KMS-11 (cell line): ENCODE data around the gene SLC38A5.
"Not testable (repeated sequence)": the region's sequence is repeated elsewhere in the genome, so short reads cannot be mapped to it uniquely, and the experiment has no call there.

Source experiments
- H2AFZ ChIP-seq: fragments of 200-600 bp; sonication (generic); 2 replicates; pipeline ENCODE4 v1.6.1; 2016; ENCODE audit warnings: antibody characterized with exemption, mixed run types, low read depth
- H3K27ac ChIP-seq: fragments of 200-600 bp; sonication (generic); 2 replicates; pipeline ENCODE4 v1.6.1; 2016; ENCODE audit warnings: mild to moderate bottlenecking, mixed run types
- H3K27me3 ChIP-seq: fragments of 200-600 bp; sonication (generic); 2 replicates; pipeline ENCODE4 v1.6.1; 2017; ENCODE audit warnings: mild to moderate bottlenecking, low read depth, mixed run types, moderate library complexity; ENCODE audit not compliant: insufficient read depth
- H3K36me3 ChIP-seq: fragments of 200-600 bp; sonication (generic); 2 replicates; pipeline ENCODE4 v1.6.1; 2017; ENCODE audit warnings: mild to moderate bottlenecking, mixed run types; ENCODE audit not compliant: insufficient read depth
- H3K4me1 ChIP-seq: fragments of 200-600 bp; sonication (generic); 2 replicates; pipeline ENCODE4 v1.6.1; 2016; ENCODE audit warnings: mild to moderate bottlenecking, low read depth, mixed run types; ENCODE audit not compliant: poor library complexity, severe bottlenecking
- H3K4me2 ChIP-seq: fragments of 200-600 bp; sonication (generic); 2 replicates; pipeline ENCODE4 v1.7.0; 2016; ENCODE audit warnings: mild to moderate bottlenecking, mixed run types
- H3K4me3 ChIP-seq: fragments of 200-600 bp; sonication (generic); IDR thresholded peaks from 2 replicates; pipeline ENCODE4 v1.6.1; 2017; ENCODE audit warnings: low read depth, low read length, mixed read lengths; ENCODE audit not compliant: insufficient read depth
- H3K79me2 ChIP-seq: fragments of 200-600 bp; sonication (generic); 2 replicates; pipeline ENCODE4 v1.6.1; 2016; ENCODE audit warnings: low read depth, mixed run types; ENCODE audit not compliant: insufficient read depth
- H3K9ac ChIP-seq: fragments of 200-600 bp; sonication (generic); 2 replicates; pipeline ENCODE4 v1.6.1; 2016; ENCODE audit warnings: mild to moderate bottlenecking, mixed run types
- H4K20me1 ChIP-seq: fragments of 200-600 bp; sonication (generic); 2 replicates; pipeline ENCODE4 v1.6.1; 2016; ENCODE audit warnings: mild to moderate bottlenecking, mixed run types; ENCODE audit not compliant: insufficient read depth
- TF ChIP-seq, protein P1 (sequence below): fragments of 200-600 bp; sonication (generic); conservative IDR thresholded peaks from 2 replicates; pipeline ENCODE4 v1.6.1; 2017; ENCODE audit warnings: low read depth, mild to moderate bottlenecking, antibody characterized with exemption, low read length, moderate library complexity, mixed read lengths

SLC38A5 gene

DNA sequence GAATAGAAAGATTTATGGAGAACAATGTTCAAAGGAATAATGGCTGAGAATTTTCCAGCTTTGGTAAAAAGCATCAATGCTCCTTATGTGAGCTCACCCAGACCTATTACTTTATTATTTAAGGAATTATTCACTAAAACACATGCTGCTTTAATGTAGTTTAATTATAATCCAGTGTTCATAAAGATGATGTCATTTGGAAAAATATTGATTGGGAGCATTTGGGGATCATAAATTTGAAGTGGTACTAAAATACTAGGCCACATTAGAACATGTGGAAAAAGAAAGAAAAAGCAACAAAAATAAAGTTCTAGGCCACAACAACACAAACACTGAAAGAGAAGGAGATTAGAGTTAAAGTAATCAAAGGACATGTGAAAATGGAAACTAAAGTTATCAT, 20.0 kb downstream of the SLC38A5 start:
- TF ChIP-seq, protein P1, sequence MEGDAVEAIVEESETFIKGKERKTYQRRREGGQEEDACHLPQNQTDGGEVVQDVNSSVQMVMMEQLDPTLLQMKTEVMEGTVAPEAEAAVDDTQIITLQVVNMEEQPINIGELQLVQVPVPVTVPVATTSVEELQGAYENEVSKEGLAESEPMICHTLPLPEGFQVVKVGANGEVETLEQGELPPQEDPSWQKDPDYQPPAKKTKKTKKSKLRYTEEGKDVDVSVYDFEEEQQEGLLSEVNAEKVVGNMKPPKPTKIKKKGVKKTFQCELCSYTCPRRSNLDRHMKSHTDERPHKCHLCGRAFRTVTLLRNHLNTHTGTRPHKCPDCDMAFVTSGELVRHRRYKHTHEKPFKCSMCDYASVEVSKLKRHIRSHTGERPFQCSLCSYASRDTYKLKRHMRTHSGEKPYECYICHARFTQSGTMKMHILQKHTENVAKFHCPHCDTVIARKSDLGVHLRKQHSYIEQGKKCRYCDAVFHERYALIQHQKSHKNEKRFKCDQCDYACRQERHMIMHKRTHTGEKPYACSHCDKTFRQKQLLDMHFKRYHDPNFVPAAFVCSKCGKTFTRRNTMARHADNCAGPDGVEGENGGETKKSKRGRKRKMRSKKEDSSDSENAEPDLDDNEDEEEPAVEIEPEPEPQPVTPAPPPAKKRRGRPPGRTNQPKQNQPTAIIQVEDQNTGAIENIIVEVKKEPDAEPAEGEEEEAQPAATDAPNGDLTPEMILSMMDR, result no peak

DNA sequence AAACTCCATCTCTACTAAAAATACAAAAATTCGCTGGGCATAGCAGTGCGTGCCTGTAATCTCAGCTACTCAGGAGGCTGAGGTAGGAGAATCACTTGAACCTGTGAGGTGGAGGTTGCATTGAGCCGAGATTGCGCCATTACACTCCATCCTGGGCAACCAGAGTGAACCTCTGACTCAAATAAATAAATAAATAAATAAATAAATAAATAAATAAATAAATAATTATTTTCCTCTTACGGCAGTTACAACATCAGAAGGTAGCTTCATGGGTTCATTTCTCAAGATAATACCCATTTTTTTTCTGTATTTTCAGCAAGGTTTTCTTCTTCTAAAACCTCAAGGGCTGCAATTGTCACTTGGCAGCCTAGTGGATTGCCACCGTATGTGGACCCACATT, 22.9 kb downstream of the SLC38A5 start:
- H3K4me3 ChIP-seq, H3K9ac ChIP-seq, H3K36me3 ChIP-seq, H3K4me2 ChIP-seq, H4K20me1 ChIP-seq, H3K4me1 ChIP-seq, H3K79me2 ChIP-seq, H3K27ac ChIP-seq, H2AFZ ChIP-seq, H3K27me3 ChIP-seq: not testable (repeated sequence)

More for the DNA sequence above, 20.0 kb downstream of the SLC38A5 start:
- H3K36me3 ChIP-seq, result no peaks in the 10 kb centered on the region
- H3K4me1 ChIP-seq, result no peaks in the 10 kb centered on the region
- no peak overlapping the region for H2AFZ ChIP-seq
- no peak overlapping the region for H3K9ac ChIP-seq
- no peak overlapping the region for H3K27ac ChIP-seq
- H3K79me2 ChIP-seq, result no peaks in the 10 kb centered on the region
- no peak overlapping the region for H3K4me3 ChIP-seq
- no peaks in the 10 kb centered on the region for H4K20me1 ChIP-seq
- H3K27me3 ChIP-seq, result no peaks in the 10 kb centered on the region
- no peak overlapping the region for H3K4me2 ChIP-seq

DNA sequence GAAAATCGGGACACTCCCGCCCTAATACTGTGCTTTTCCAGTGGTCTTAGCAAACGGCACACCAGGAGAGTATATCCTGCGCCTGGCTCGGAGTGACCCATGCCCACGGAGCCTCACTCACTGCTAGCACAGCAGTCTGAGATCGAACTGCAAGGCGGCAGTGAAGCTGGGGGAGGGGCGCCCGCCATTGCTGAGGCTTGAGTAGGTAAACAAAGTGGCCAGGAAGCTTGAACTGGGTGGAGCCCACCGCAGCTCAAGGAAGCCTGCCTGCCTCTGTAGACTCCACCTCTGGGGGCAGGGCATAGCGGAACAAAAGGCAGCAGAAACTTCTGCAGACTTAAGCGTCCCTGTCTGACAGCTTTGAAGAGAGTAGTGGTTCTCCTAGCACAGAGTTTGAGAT, 36.3 kb downstream of the SLC38A5 start:
- not testable (repeated sequence) for H3K36me3 ChIP-seq, H4K20me1 ChIP-seq, H3K4me3 ChIP-seq, H3K27ac ChIP-seq, H3K4me2 ChIP-seq, H3K79me2 ChIP-seq, H3K4me1 ChIP-seq, H3K27me3 ChIP-seq, H2AFZ ChIP-seq, H3K9ac ChIP-seq

DNA sequence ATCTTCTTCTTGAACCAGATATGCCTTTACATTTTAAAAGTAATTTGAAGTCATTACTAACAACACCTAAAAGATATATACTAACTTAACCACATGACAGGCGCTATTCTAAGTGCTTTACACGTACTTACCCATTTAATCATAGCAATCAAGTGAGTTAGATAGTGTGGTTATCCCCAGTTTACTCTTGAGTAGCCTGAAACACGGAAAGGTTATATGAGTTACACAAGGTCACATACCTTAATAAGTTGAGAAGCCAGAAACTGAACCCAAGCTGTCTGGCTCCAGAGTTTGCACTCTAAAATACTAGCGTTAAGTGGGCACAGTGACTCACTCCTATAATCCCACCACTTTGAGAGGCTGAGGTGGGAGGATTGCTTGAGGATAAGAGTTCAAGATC, 39.9 kb downstream of the SLC38A5 start:
- H3K9ac ChIP-seq, H4K20me1 ChIP-seq, H3K4me3 ChIP-seq, H2AFZ ChIP-seq, H3K4me2 ChIP-seq, H3K27me3 ChIP-seq, H3K4me1 ChIP-seq, H3K36me3 ChIP-seq, H3K27ac ChIP-seq, H3K79me2 ChIP-seq: not testable (repeated sequence)

DNA sequence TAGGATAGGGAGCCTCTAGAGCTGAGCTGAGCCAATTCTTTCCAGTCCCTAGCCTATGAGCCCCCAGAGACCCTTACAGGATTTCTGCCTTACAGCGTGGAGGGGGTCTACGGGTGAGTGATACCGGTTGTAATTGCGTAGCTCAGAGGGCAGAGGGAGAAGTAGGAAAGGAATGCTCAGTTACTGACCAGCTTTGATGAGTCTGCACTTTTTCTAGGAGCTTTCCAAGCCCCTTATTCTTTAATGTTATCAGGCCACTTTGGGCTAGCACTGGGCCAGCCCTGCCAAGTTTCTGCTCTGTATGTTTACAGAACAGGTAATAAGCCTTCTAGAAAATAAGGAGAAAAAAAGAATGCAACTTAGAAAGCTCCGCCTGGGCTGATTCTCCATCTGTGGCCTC, 40.5 kb downstream of the SLC38A5 start:
- not testable (repeated sequence) for H3K9ac ChIP-seq, H3K27me3 ChIP-seq, H3K4me3 ChIP-seq, H3K4me2 ChIP-seq, H3K27ac ChIP-seq, H3K36me3 ChIP-seq, H2AFZ ChIP-seq, H3K4me1 ChIP-seq, H3K79me2 ChIP-seq, H4K20me1 ChIP-seq

DNA sequence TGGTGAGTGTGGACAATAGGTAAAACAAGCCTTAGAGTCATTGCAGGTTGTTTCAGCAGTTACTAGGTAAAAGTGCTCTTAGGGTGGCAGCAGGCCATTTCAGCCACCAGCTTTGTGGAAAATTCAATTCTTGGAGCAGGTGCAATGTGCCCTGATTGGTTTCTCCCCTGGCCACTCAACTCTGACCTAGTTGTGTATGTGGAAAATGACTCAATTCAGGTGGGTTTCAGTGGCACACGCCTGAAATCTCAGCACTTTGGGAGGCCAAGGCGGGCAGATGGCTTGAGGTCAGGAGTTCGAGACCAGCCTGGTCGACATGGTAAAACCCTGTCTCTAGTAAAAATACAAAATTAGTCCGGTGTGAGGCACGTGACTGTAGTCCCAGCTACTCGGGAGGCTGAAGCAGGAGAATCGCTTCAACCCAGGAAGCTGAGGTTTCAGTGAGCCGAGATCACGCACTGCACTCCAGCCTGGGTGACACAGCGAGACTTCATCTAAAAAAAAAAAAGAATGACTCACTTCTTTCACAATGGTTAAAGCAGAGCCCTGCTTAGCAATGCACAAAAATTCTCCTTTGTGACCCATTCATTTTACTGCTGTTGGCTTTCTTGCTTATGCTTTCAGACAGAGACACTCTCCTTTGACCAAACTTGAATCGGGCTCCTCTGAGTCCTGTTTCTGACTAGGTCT, 42.9 kb downstream of the SLC38A5 start:
- H3K4me3 ChIP-seq, H3K4me1 ChIP-seq, H3K36me3 ChIP-seq, H3K27me3 ChIP-seq, H3K9ac ChIP-seq, H3K79me2 ChIP-seq, H3K4me2 ChIP-seq, H3K27ac ChIP-seq, H2AFZ ChIP-seq, H4K20me1 ChIP-seq: not testable (repeated sequence)

DNA sequence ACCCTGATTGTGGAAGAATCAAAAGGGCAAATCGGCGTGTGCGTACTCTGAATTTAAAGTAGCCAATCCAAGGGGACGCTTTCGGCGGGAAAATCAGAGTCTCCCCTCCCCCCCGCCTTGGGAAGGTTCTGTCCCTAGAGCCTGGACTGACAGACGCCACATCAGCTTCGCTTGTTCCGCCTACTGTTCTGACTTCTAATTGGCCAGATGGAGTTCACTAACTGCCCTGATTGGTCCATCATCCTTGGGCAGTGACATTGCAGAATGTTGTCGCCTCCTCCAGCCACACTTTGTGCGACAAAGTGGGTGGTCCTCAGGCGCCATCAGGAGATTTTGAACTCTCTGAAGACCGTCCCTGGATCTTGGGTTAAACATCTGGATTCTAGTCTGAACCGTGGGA, 58.2 kb downstream of the SLC38A5 start, which contains the start of gene SSX4B:
Gene SSX4B, minus strand, starts transcription at position 101 of the 400 bp plus-strand sequence. CDS start 588 bp downstream, outside the sequence.
- H2AFZ ChIP-seq, result not testable (repeated sequence)

More for the DNA sequence above, 58.2 kb downstream of the SLC38A5 start, which contains the start of gene SSX4B:
- not testable (repeated sequence) for H3K27ac ChIP-seq, H3K27me3 ChIP-seq, H3K36me3 ChIP-seq, H3K4me1 ChIP-seq, H3K4me2 ChIP-seq, H4K20me1 ChIP-seq, H3K4me3 ChIP-seq, H3K9ac ChIP-seq, H3K79me2 ChIP-seq
